B cell (primary cell): ENCODE data around the gene LEPR. TPM values are rescaled to one million over a fixed set of nuclear protein-coding genes. Genes with fewer than 3 reads are reported as not detected.

Source experiments
- ATAC-seq: fragments of 200-7000 bp; cut with Tn5 transposase; one replicate; pipeline ENCODE4 v1.10.0; 2021; ENCODE audit warnings: low read depth, mild to moderate bottlenecking, moderate number of reproducible peaks, moderate library complexity
- CTCF ChIA-PET: fragments of 350-600 bp; sonication (Branson Sonifier 250); formaldehyde crosslinking; loops from one replicate; lab custom pipeline; 2021; ENCODE audit warnings: antibody characterized with exemption, inconsistent platforms; lab: Charles Lee
- POLR2A ChIA-PET: fragments of 350-600 bp; sonication (Branson Sonifier 250); formaldehyde crosslinking; loops from one replicate; lab custom pipeline; 2021; ENCODE audit warnings: antibody characterized with exemption; lab: Charles Lee
- DNase-seq: peaks from one replicate; pipeline ENCODE4 v3.0.0; 2013
- H2AFZ ChIP-seq: 2 replicates; pipeline ENCODE4 v1.6.1; 2012; ENCODE audit warnings: mild to moderate bottlenecking, low read depth, low read length; ENCODE audit not compliant: insufficient read depth, poor library complexity, severe bottlenecking
- H3K27ac ChIP-seq, 2 donors: 1 replicate in 1 of 2; 2 replicates in 1 of 2; pipeline ENCODE4 v1.5.1; 2012 to 2013; ENCODE audit warnings: low read length in 2 of 2, mild to moderate bottlenecking in 2 of 2, moderate library complexity in 1 of 2
- H3K27me3 ChIP-seq, 4 experiments: fragments of 200-600 bp in 1 of 4; sonication (generic) in 1 of 4; replicated peaks in 1 of 4; 1 replicate in 2 of 4; 2 replicates in 2 of 4; pipeline versions ENCODE4 v1.6.1 to v1.7.0; 2013 to 2016; ENCODE audit warnings: low read length in 3 of 4, mild to moderate bottlenecking in 2 of 4, mixed read lengths in 1 of 4, moderate library complexity in 1 of 4; ENCODE audit not compliant: insufficient read depth in 4 of 4, control insufficient read depth in 3 of 4; ENCODE audit errors: control extremely low read depth in 1 of 4
- H3K36me3 ChIP-seq, 2 experiments: replicated peaks in 1 of 2; 1 replicate in 1 of 2; 2 replicates in 1 of 2; pipeline versions ENCODE4 v1.6.1 to v1.7.1; 2013; ENCODE audit warnings: low read length in 1 of 2; ENCODE audit not compliant: insufficient read depth in 2 of 2, control insufficient read depth in 1 of 2; ENCODE audit errors: control extremely low read depth in 1 of 2, extremely low read depth in 1 of 2
- H3K4me1 ChIP-seq, 2 donors: fragments of 200-600 bp in 1 of 2; sonication (generic) in 1 of 2; 1 replicate in 1 of 2; 2 replicates in 1 of 2; pipeline versions ENCODE4 v1.5.1 to v1.6.1; 2013 to 2017; ENCODE audit warnings: low read length in 2 of 2; ENCODE audit not compliant: control insufficient read depth in 2 of 2, insufficient read depth in 2 of 2
- H3K4me2 ChIP-seq: replicated peaks from 2 replicates; pipeline ENCODE3; 2012; ENCODE audit warnings: mild to moderate bottlenecking, low read depth, low read length; ENCODE audit not compliant: poor library complexity, severe bottlenecking
- H3K4me3 ChIP-seq, 5 experiments: fragments of 200-600 bp in 1 of 5; sonication (generic) in 1 of 5; 1 replicate in 3 of 5; 2 replicates in 2 of 5; pipeline versions ENCODE4 v1.5.1 to v1.7.0; 2011 to 2016; ENCODE audit warnings: low read length in 4 of 5, mild to moderate bottlenecking in 4 of 5, low read depth in 2 of 5, control low read depth in 1 of 5, moderate library complexity in 1 of 5; ENCODE audit not compliant: insufficient read depth in 1 of 5; ENCODE audit errors: control extremely low read depth in 1 of 5, extremely low read depth in 1 of 5
- H3K79me2 ChIP-seq: fragments of 200-600 bp; sonication (generic); one replicate; pipeline ENCODE4 v1.6.0; 2016; ENCODE audit warnings: low read length; ENCODE audit not compliant: control insufficient read depth, insufficient read depth
- H3K9ac ChIP-seq: fragments of 200-600 bp; sonication (generic); 2 replicates; pipeline ENCODE4 v1.6.1; 2017; ENCODE audit warnings: mild to moderate bottlenecking, low read length, moderate library complexity
- H3K9me3 ChIP-seq, 3 donors: one replicate each; pipeline versions ENCODE4 v1.6.1 to v1.7.1; 2013; ENCODE audit warnings: low read length in 2 of 3; ENCODE audit not compliant: control insufficient read depth in 2 of 3, insufficient read depth in 1 of 3; ENCODE audit errors: control extremely low read depth in 1 of 3
- H4K20me1 ChIP-seq: 2 replicates; pipeline ENCODE4 v1.6.0; 2012; ENCODE audit warnings: mild to moderate bottlenecking, low read length; ENCODE audit not compliant: insufficient read depth, control insufficient read depth, poor library complexity, severe bottlenecking
- H3K27ac Mint-ChIP-seq: one replicate; pipeline ENCODE4 v1.8.0; 2021; ENCODE audit warnings: mixed read lengths
- H3K27me3 Mint-ChIP-seq: one replicate; pipeline ENCODE4 v1.8.0; 2021; ENCODE audit warnings: mixed read lengths
- H3K4me1 Mint-ChIP-seq: one replicate; pipeline ENCODE4 v1.8.0; 2021; ENCODE audit warnings: mixed read lengths
- H3K4me3 Mint-ChIP-seq: one replicate; pipeline ENCODE4 v1.8.0; 2021; ENCODE audit warnings: mixed read lengths
- H3K9me3 Mint-ChIP-seq: one replicate; pipeline ENCODE4 v1.8.0; 2022; ENCODE audit warnings: mixed read lengths; ENCODE audit not compliant: insufficient read depth
- CTCF ChIP-seq: fragments of 200-600 bp; IDR thresholded peaks from one replicate; pipeline ENCODE4 v1.8.0; 2022; ENCODE audit warnings: antibody characterized with exemption, mild to moderate bottlenecking
- EZH2 ChIP-seq: IDR thresholded peaks from 2 replicates; pipeline ENCODE4 v1.6.1; 2012; ENCODE audit warnings: borderline replicate concordance, low read depth, mild to moderate bottlenecking, moderate library complexity, low read length; ENCODE audit not compliant: insufficient read depth, poor library complexity, severe bottlenecking
- WGBS: methylation state at CpG from one replicate; pipeline ENCODE4 v1.1.5; 2013; ENCODE audit warnings: missing lambda C conversion rate; ENCODE audit not compliant: insufficient coverage; 5-methylcytosine and 5-hydroxymethylcytosine counted together
- intact Hi-C: fragments of 100-400 bp; cut with micrococcal nuclease; formaldehyde crosslinking; loops from one replicate; pipeline ENCODE4 v1.10.0; 2022
- polyA plus RNA-seq: library from polyadenylated mRNA; depleted of rRNA; stranded (reverse); fragments of >200 nt; gene quantifications from 2 replicates; pipeline ENCODE4 v1.2.3, GENCODE V29; 2012
- total RNA-seq, 2 donors: library from RNA; stranded (reverse); fragments of 120-200 nt in 1 of 2; gene quantifications; 1 replicate in 1 of 2; 2 replicates in 1 of 2; pipeline versions ENCODE4 v1.2.3 to v1.2.4, GENCODE V29; 2013 to 2022

The LEPR gene
- total and polyA plus RNA-seq, 2 donors (not counting 1 experiment from before 2014, with no cell fraction given) = 0.19 to 0.30 TPM

GRCh38 chr1:65404941-65405340 lies 15.5 kb upstream of the LEPR start:
- intact Hi-C loops = no loop called here
- no peak overlapping the region for H2AFZ ChIP-seq
- no peaks in the 10 kb centered on the region for H3K36me3 ChIP-seq
- H3K4me3 ChIP-seq = no peak overlapping the region
- Mint-ChIP-seq H3K4me1 (no peaks in the 10 kb centered on the region), H3K4me3 (no peak overlapping the region), H3K27me3 (peaks cover 28% of the 10 kb centered on the region), H3K27ac (no peak overlapping the region), H3K9me3 (peaks cover 3% of the 10 kb centered on the region)
- H3K4me2 ChIP-seq = no peak overlapping the region
- H4K20me1 ChIP-seq = no peaks in the 10 kb centered on the region
- no peaks in the 10 kb centered on the region for H3K4me1 ChIP-seq
- no peaks in the 10 kb centered on the region for H3K79me2 ChIP-seq
- no peaks in the 10 kb centered on the region for H3K9me3 ChIP-seq
- no peak overlapping the region for H3K9ac ChIP-seq
- no peak for TF ChIP-seq EZH2
- no peak for TF ChIP-seq CTCF
- POLR2A ChIA-PET = no interaction called here
- H3K27ac ChIP-seq = no peak overlapping the region
- DNase-seq (no peak), ATAC-seq (no peak)
- CTCF ChIA-PET = no interaction called here
- no peaks in the 10 kb centered on the region for H3K27me3 ChIP-seq

- Histone ChIP-seq H3K4me1 (no peaks in the 10 kb centered on the region), H3K27me3 (no peaks in the 10 kb centered on the region), H3K9ac (no peak overlapping the region), H3K9me3 (no peaks in the 10 kb centered on the region), H3K27ac (no peak overlapping the region), H2AFZ (no peak overlapping the region), H3K79me2 (no peaks in the 10 kb centered on the region), H4K20me1 (no peaks in the 10 kb centered on the region), H3K4me3 (no peak overlapping the region), H3K4me2 (no peak overlapping the region), H3K36me3 (no peaks in the 10 kb centered on the region)
- no peak overlapping the region for H3K27ac Mint-ChIP-seq
- no peaks in the 10 kb centered on the region for H3K4me1 Mint-ChIP-seq
- ChIA-PET CTCF (no interaction called here), POLR2A (no interaction called here)
- H3K9me3 Mint-ChIP-seq = peaks cover 4% of the 10 kb centered on the region
- no peak for ATAC-seq
- peaks cover 42% of the 10 kb centered on the region for H3K27me3 Mint-ChIP-seq
- H3K4me3 Mint-ChIP-seq = no peak overlapping the region
- intact Hi-C loops = no loop called here
- WGBS = 100% methylated on average over 1 of the region's 2 CpGs
- TF ChIP-seq EZH2 (no peak), CTCF (no peak)
- DNase-seq = no peak
These were observed 12.6 kb upstream of the LEPR start for GRCh38 chr1:65407877-65408276.
